ENCODE measurements around the gene CASQ1.

CASQ1 gene

DNA sequence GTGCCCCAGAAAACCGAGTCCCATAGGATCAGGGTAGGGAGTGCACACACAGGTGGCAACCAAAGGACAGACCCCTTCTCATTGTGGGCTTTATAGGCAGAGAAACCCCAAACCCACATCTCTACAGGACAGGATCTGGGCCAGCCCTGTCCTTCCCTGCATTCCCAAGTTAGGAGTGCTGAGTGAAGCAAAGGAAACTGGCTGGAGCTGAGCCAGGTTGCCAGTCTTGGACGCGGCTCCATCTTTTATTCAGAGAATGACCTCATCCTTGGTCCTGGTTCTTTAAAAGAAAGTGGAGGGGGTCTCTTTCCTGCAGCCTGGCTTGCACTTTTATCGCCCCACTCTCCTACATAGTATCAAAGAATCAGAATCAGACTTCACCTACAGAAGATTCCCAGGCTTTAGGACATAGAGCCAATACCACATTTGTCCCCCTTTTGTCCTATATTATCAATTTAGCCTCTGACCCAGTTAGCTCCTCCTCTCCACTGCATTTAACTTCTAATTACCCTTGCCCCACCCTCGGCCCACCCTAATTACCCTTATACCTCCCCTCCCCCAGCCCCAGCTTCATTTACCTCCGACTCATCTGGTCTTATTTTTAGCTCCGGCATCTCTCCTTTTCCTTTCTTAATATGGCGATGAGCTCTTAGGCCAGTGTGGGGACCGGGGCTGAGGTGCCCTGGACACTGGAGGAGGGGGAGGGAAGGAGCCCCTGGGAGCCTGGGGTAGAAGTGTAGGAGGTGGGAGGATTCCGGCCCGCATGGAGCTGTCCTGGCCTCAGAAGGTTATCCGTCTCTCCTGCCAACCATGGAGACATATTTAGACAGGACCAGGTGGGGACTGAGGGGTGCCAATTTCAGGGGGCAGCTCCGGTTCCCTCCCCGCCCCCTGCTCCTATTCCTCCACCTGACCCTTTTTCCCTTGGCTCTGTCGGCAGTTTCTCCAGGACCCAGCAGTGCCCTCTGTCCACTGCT lies at the start of gene CASQ1:
CASQ1 (plus strand) TSS at position 927 of the 977 bp plus-strand sequence. CDS start 177 bp downstream, outside the sequence.
- no peak for DNase-seq

DNA sequence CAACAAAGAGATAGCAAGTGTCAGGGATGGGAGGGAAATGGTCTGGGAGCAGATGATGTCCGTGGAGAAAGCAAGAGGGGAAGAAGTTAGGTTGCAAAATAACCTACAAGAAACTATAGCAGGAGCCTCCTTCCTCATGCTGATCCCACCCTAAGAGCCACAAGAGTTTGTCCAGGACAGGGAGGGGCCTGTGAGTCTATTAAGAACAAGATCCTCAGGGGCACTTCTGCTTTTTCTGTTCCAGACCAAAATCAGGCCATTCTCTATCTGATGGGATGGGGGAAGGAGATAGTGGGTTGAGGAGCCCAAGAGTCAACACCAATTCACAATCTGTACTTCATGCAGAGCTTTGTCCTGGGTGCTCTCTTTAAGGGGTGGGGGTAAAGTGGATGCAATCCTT lies 46.7 kb upstream of the CASQ1 start:
- DNase-seq = no peak

DNA sequence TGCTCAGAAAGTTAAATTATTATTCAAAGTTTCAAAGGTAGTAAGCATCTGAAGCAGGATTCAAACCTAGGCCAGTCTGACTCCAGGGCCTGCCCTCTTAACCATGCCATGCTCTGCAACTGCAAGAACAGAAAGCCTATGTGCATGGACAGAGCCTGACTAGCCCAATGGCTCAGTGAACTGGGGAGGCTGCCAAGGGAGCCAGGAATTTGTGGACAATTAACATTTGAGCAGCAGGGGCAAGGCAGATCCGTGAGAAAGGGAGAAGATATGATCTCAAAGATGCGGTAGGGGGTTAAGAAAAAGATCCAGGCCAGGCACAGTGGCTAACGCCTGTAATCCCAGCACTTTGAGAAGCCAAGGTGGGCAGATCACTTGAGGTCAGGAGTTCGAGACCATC lies 45.5 kb upstream of the CASQ1 start:
- DNase-seq = no peak

DNA sequence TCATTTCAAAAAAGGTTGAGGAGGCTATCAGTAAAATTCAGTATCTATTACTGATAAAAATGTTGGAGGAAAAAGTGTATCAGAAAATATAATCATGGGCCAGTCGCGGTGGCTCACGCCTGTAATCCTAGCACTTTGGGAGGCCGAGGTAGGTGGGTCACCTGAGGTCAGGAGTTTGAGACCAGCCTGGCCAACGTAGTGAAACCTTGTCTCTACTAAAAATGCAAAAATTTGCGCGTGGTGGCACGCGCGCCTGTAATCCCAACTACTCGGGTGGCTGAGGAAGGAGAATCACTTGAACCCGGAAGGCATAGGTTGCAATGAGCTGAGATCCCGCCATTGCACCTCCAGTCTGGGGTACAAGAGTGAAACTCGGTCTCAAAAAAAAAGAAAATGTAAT lies 44.3 kb upstream of the CASQ1 start:
- no peak for DNase-seq

DNA sequence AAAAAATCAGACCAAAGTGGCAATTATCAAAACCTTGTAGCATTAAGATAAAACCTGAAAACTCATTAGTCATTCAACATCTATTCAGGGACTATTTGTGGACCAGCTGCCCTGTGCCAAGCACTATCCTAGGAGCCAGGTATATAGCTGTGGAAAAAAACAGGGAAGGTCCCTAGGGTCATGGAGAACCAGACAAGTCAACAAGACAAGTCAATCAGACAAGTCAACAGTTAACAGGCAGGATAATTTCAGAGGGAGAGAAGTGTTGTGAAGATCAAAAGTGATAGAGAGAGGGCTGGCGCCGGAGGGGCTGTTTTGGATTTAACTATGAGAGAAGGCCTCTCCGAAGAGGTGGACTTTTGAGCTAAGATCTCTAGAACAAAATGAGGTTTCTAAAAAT lies 42.3 kb upstream of the CASQ1 start:
- no peak for DNase-seq

DNA sequence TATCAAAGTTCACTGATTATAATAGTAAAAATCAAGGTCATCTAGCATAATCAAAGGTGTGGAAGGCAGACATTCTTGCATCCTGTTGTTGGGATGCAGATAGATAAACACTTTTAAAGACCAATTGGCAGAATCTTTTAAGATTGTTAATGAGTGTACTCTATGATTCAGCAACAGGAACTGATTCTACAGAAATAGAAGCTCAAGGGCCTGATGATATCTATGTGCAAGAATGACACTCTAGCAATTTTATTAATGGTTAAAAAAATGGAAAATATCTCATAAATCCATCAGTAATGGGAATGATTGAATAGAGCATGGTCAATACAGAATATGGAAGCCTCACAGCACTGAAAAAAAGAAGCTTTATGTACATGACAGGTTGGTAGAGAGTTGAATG lies 41.1 kb upstream of the CASQ1 start:
- no peak for DNase-seq

DNA sequence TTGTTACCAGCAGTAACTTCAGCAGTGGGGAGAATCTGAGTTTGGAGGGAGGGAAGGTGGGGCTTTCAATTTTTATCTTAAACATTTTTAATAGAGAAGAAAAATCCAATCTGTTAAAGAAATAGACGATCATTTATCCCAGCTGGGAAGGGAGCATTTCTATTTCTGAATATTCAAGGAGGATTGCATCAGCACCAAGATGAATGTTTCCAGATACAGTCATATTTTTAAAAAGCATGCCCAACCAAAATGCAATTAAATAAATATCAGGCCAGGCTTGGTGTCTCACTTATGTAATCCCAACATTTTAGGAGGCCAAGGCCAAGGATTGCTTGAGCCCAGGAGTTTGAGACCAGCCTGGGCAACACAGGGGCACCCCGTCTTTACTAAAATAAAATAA lies 40.7 kb upstream of the CASQ1 start:
- no peak for DNase-seq

DNA sequence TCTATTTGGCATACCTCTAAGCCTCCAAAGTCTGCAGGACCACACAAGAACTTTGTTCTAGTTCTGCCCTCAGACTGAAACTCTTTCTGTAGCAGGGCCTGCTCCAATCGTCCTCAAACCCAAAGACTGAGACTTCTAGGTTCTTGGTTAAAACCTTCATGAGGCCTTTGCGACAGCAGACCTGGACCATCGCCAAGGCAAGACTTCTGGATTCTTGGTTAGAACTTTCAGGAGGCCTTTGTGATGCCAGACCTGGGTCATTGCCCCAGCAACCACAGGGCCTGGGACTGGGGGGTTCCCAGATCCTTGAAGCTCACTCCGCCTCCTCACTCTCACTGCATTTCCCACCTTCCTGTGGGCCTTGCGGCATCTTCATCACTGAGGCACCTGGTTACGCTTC lies 39.1 kb upstream of the CASQ1 start, which contains the start of gene ATP1A4:
ATP1A4 (plus strand) TSS at position 301 of the 400 bp plus-strand sequence. CDS start 438 bp downstream, outside the sequence.
- DNase-seq = no peak

DNA sequence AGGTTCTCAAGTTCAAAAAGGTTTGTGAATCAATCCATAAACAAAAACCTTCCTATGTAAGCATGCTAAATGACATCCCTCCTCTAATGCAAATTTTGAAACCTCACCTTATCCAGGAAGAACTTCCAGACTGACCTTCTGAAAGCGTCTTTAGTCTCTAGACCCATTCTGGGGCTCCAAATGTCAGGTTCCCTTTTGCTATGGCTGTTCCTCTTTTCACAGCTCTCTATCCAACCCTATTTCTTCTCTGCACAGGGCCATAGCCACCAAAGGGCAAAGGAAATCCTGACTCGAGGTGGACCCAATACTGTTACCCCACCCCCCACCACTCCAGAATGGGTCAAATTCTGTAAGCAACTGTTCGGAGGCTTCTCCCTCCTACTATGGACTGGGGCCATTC lies 35.6 kb upstream of the CASQ1 start:
- no peak for DNase-seq

DNA sequence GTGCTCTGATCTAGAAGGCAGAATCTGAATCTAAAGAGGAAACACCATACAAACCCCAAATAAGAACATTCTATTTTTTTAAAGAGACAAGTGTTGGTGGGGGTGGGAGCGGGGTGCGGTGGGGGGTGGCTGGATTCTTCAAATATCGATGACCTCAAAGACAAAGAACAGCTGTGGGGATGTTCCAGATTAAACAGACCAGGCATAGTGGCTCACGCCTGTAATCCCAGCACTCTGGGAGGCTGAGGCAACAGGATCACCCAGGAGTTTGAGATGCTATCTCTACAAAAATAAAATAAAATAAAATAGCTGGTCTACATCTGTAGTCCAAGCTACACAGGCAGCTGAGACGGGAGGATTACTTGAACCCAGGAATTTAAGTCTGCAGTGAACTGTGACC lies 34.0 kb upstream of the CASQ1 start:
- DNase-seq = no peak

DNA sequence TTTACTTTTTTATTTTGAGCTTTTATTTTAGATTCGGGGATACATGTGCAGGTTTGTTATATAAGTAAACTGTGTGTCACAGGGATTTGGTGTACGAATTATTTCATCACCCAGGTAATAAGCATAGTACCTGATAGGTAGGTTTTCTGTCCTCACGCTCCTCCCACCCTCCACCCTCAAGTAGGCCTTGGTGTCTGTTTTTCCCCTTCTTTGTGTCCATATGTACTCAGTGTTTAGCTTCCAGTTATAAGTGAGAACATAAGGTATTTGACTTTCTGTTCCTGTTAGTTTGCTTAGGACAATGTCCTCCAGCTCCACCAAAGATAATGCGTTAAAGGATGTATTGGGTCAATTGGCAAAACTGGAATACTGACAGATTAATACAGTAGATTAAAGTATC lies 33.2 kb upstream of the CASQ1 start:
- DNase-seq = no peak

DNA sequence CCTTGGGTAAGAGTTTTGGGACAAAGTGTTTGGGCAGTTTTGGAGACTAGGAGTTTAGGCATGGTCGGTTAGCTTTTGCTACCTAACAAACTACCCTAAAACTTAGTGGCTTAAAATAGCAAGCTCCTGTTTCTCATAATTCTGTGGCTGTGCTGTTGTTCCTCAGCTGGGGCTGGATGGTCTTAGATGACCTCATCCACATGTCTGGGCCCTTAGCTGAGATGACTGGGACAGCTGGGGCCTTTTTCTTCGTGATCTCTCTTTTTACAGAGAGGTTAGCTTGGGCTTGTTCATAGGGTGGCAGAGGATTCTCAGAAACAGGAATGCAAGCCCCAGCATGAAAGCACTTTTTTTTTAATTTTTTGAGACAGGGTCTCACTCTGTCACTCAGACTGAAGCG lies 32.3 kb upstream of the CASQ1 start:
- no peak for DNase-seq

DNA sequence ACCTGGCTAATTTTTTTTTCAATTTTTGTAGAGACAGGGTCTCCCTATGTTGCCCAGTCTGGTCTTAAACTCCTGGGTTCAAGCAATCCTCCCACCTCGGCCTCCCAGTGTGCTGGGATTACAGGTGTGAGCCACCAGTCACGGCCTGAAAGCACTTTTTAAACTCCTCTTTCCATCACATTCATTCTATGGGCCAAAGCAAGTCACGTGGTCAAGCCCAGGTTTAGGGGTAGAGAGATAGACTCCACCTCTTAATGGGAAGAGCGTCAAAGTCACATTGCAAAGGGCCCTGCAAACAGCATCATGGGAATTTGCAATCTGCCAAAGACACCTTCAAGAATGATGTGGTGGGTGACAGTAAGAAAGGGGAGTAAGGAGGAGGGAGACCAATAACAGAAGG lies 31.8 kb upstream of the CASQ1 start:
- DNase-seq = no peak

DNA sequence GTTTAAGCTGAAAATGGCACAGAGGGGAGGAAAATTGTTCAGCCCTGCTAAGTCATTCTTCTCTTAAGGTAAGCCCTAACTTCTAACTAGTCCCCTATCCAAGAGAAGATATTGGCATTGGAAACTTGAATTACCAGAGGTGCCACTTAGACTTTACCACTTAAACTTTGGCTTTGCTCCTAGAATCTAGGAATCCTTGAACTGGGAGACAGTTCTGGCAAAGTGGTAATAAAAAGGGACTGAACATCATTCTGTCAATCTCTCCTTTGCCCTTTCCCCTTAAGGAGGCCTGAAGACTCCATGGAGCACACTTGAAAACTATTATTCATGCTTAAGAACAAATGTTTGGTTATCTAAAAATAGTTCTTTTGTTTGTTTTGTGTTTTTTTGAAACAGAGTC lies 30.5 kb upstream of the CASQ1 start:
- DNase-seq = no peak

DNA sequence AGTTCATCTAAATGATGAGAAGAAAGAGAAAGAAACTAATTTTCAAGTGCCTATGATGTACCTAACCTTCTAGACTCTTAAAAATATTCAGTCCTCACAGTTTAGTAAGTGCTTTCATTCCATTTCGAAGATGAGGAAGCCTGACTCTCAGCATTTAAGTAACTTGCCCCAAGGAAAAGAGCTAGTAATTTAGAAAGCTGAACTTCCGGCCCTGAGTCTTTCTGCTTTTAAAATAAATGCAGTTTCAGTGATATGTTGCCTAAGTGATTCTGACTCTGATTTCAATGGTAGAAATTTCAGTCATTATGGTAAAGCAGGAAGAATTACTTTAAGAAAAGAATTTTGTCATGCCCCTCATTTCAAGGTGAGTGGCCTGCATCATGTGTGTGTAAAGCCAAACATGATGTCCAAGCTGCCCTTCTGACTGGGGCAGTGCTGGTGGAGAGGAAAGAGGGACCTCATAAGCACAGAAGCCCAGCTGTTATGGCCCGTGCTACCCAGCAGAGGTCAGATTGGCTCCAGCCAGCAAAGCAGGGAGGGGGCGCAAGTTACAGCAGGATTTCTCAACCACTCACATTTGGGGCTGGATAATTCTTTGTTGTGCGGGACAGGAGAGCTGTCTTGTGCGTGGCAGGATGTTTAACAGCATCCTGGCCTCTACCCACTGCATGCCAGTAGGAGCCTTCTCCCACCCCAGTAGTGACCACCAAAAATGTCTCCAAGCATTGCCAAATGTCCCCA lies 28.2 kb upstream of the CASQ1 start:
- DNase-seq = no peak

DNA sequence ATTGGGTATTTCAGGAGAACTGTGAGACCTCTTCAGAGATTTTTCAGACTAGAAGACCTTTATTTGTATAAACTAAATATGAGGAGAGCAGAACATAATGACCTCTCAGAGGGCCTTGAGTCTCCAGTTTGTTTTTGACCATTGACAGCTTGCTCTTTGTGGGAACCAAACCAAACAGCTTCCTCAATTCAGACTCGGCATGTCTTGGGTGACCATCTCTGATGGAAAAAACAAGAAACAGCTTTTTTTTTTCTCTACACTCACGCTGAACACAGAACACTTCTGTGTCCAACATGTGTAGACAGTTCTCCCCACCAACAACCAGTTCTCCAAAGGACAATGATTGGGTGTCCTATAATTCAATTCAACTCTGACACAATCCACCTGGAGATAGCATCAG lies 27.4 kb upstream of the CASQ1 start:
- no peak for DNase-seq

DNA sequence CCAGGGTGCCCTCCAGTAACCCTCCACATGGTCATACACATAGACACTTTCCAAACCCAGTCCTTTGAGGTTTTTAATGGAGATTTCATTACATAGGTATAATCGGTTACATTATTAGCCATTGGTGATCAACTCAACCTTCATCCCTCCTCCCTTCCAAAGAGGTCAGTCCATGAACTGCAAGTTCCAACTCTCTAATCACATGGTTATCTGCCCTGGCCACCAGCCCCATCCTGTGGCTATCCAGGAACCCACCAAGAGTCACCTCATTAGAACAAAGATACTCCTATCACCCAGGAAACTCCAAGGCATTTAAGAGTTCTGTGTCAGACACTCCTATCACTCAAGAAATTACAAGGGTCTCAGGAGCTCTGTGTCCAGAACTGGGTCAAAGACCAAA lies 26.8 kb upstream of the CASQ1 start:
- no peak for DNase-seq

DNA sequence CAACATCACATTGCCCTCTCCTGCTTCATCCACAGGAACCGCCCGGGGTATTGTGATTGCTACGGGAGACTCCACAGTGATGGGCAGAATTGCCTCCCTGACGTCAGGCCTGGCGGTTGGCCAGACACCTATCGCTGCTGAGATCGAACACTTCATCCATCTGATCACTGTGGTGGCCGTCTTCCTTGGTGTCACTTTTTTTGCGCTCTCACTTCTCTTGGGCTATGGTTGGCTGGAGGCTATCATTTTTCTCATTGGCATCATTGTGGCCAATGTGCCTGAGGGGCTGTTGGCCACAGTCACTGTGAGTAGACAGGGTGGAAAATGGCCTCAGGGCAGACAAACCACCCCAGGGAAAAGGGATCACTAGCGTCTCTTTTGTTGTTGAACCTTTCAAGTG lies 26.3 kb upstream of the CASQ1 start:
- DNase-seq = no peak

DNA sequence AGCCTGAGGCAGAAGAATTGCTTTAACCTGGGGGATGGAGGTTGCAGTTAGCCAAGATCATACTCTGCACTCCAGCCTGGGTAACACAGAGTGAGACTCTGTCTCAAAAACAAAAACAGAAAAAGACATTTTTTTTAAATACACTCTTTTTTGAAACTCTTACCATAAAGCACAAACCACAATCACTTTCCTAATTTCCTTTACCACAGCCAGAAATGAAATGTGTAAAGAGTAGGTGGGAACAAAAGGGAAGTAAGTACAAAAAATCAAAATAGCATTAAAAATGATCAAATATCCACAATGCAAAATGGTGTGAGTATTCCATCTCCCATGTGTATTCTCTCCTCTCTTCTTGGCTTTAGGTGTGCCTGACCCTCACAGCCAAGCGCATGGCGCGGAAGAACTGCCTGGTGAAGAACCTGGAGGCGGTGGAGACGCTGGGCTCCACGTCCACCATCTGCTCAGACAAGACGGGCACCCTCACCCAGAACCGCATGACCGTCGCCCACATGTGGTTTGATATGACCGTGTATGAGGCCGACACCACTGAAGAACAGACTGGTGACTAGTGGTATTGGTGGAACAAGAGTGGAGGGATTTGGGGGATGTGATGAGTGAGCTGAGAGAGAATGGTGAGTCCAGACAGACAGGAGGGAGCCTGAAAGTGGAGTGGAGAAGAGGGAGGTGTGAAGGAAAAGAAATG lies 24.1 kb upstream of the CASQ1 start:
- DNase-seq = no peak

DNA sequence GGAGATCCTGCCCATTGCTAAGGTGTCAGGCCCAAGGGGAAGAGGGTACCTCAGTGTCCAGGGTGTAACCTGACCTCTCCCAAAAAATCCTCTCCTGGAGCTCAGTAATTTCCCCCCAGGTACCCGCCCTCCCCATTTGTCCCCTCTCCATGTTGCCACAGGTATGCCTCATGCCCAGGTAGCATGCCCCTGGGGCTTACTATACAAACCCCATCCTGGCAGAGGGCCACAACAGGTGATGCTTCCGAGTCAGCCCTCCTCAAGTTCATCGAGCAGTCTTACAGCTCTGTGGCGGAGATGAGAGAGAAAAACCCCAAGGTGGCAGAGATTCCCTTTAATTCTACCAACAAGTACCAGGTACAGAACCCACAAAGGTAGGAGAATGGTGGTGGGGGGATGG lies 23.3 kb upstream of the CASQ1 start:
- DNase-seq = no peak

DNA sequence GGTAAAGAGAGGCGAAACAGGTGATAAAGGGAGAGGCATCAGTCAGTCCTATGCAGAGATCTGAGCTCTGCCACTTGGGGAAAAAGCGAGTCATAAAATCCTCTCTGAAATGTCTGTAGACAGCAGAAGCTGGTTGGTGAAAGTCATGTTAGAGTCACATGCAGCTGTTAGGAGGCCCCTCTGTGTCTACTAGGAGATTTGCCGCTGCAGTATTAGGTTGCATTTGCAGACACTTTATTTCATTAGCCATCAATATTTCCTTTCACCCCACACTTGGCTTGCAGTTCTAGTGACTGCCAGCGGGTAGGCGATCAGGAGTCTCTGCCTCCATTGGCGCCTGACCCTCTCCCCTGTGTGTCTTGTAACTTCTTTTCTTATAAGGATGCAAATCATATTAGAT lies 22.8 kb upstream of the CASQ1 start:
- no peak for DNase-seq

DNA sequence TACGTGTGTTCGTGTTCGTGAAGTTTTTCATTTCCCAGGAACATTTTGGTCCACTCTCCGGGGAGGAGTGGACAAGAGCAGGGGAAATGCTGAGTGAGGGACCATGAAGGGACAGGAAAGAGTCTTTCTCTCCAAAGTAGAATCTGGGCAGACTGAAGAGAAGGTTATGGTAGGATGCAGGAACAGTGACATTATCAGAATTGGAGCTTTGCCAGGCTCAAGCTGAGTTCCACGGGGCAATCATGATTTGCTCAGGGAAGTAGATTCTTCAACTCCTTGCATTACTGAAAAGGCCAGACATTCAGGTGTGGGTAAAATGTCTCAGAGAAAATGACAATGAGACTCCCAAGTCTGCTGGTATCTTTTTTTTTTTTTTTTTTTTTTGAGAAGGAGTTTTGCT lies 22.4 kb upstream of the CASQ1 start:
- no peak for DNase-seq

DNA sequence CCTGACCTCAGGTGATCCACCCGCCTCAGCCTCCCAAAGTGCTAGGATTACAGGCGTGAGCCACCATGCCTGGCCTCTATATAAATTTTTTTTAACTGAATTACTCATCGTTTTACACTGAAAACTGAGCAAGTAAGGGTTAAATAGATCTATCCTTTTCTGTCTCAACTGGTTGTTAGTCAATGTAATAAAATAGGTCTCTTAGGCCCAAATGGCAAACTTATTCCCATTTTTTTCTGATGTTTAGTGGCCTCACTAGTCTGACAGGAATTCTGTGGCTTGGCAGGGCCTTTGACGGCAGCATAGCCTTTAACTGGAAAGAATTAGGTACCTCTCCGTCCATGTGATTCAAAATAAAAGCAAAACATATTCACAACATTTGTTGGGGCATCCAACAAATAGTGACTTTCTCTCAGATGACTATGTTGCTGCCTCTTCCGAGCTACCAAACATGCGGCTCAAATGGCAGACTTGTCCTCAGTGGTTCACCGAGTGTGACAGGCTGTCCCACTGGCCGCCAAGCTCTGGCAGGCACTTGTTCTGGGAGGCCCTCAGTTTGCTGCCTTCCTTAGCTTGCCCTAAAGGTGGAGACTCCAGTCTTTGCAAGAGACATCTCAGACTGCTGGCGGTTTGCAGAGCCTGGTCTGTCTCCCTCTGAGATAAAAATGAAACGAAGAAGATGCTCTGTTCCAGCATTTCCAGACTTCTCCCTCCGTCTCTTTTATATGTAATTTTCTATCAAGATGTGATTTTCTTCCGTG lies 21.6 kb upstream of the CASQ1 start:
- DNase-seq = no peak
